ENCODE data around the gene SPRR3.

SPRR3 gene

GRCh38 chr1:153001382-153001781, at the start of gene SPRR3:
TSS of gene SPRR3 (plus strand) at chr1:153001749. CDS start at chr1:153003021, 1,272 bp downstream.
- DNase-seq (ENCODE audit: low read depth, low spot score): no peak

GRCh38 chr1:152953761-152954160, 47.8 kb upstream of the SPRR3 start:
- DNase-seq (ENCODE audit: low read depth, low spot score): no peak

- DNase-seq (ENCODE audit: low read depth, low spot score): no peak
Observed at GRCh38 chr1:152954436-152954835, 47.1 kb upstream of the SPRR3 start.

GRCh38 chr1:152957561-152957960, 44.0 kb upstream of the SPRR3 start:
- no peak for DNase-seq (ENCODE audit: low read depth, low spot score)

- DNase-seq (ENCODE audit: low read depth, low spot score): no peak
Observed at GRCh38 chr1:152959273-152959672, 42.3 kb upstream of the SPRR3 start.

- DNase-seq (ENCODE audit: low read depth, low spot score): no peak
Observed at GRCh38 chr1:152959801-152960451, 41.6 kb upstream of the SPRR3 start.

GRCh38 chr1:152960452-152961044, 41.0 kb upstream of the SPRR3 start:
- DNase-seq (ENCODE audit: low read depth, low spot score): no peak

GRCh38 chr1:152961226-152961891, 40.2 kb upstream of the SPRR3 start:
- DNase-seq (ENCODE audit: low read depth, low spot score): no peak

- no peak for DNase-seq (ENCODE audit: low read depth, low spot score)
Observed at GRCh38 chr1:152962876-152963415, 38.6 kb upstream of the SPRR3 start.

- DNase-seq (ENCODE audit: low read depth, low spot score): no peak
Observed at GRCh38 chr1:152964536-152964935, 37.0 kb upstream of the SPRR3 start.

GRCh38 chr1:152965853-152966252, 35.7 kb upstream of the SPRR3 start:
- no peak for DNase-seq (ENCODE audit: low read depth, low spot score)

GRCh38 chr1:152967201-152967600, 34.3 kb upstream of the SPRR3 start:
- DNase-seq (ENCODE audit: low read depth, low spot score): no peak

- no peak for DNase-seq (ENCODE audit: low read depth, low spot score)
Observed at GRCh38 chr1:152968248-152968647, 33.3 kb upstream of the SPRR3 start.

- no peak for DNase-seq (ENCODE audit: low read depth, low spot score)
Observed at GRCh38 chr1:152969036-152969435, 32.5 kb upstream of the SPRR3 start.

- DNase-seq (ENCODE audit: low read depth, low spot score): no peak
Observed at GRCh38 chr1:152970495-152970894, 31.1 kb upstream of the SPRR3 start, which contains the start of gene SPRR4. TSS of gene SPRR4 (plus strand) at chr1:152970648. CDS start at chr1:152971891, 1,243 bp downstream.

GRCh38 chr1:152972196-152972886, 29.2 kb upstream of the SPRR3 start:
- DNase-seq (ENCODE audit: low read depth, low spot score): no peak

GRCh38 chr1:152976688-152977087, 24.9 kb upstream of the SPRR3 start:
- no peak for DNase-seq (ENCODE audit: low read depth, low spot score)

GRCh38 chr1:152977614-152978013, 23.9 kb upstream of the SPRR3 start:
- DNase-seq (ENCODE audit: low read depth, low spot score): no peak

GRCh38 chr1:152980676-152981075, 20.9 kb upstream of the SPRR3 start:
- DNase-seq (ENCODE audit: low read depth, low spot score): no peak

GRCh38 chr1:152981146-152981871, 20.2 kb upstream of the SPRR3 start:
- peak; percentile 2 for DNase-seq (ENCODE audit: low read depth, low spot score)

GRCh38 chr1:152982076-152982475, 19.5 kb upstream of the SPRR3 start:
- no peak for DNase-seq (ENCODE audit: low read depth, low spot score)

All from brain pericyte (primary cell).